Measurements from ENCODE around the gene LRRC15. TPM values are rescaled to one million over a fixed set of nuclear protein-coding genes. Genes with fewer than 3 reads are reported as not detected.

Gene LRRC15
- polyA plus RNA-seq, 6 donors from 2014 or later: not detected

- H3K4me3 Mint-ChIP-seq: no peak overlapping the region
- H3K4me1 Mint-ChIP-seq: peaks cover 4 to 7% (median 5%) of the 10 kb centered on the region in 3 donors
- H3K36me3 Mint-ChIP-seq: no peaks in the 10 kb centered on the region
- H3K27ac Mint-ChIP-seq: no peak overlapping the region
- no peak for ATAC-seq (ENCODE audit: low read depth in 2 of 2)
- no peak for DNase-seq
- H3K27me3 Mint-ChIP-seq: peaks cover 7 to 29% (median 23%) of the 10 kb centered on the region in 3 donors
- no peaks in the 10 kb centered on the region for H3K9me3 Mint-ChIP-seq
Observed at GRCh38 chr3:194348354-194348753, 21.2 kb downstream of the LRRC15 start.

GRCh38 chr3:194346621-194347020 is 22.9 kb downstream of the LRRC15 start:
- Mint-ChIP-seq H3K4me3 (no peak overlapping the region), H3K36me3 (no peaks in the 10 kb centered on the region), H3K27ac (peak overlapping the region in 1 of 6 donors; percentile 26), H3K9me3 (no peaks in the 10 kb centered on the region), H3K27me3 (peaks cover 13 to 43% (median 35%) of the 10 kb centered on the region in 3 donors), H3K4me1 (peaks cover 5 to 9% (median 7%) of the 10 kb centered on the region in 3 donors)
- no peak for DNase-seq
- no peak for ATAC-seq (ENCODE audit: low read depth in 2 of 2)

- DNase-seq (no peak), ATAC-seq (ENCODE audit: low read depth in 2 of 2) (no peak)
- Mint-ChIP-seq H3K9me3 (no peaks in the 10 kb centered on the region), H3K27ac (no peak overlapping the region), H3K4me1 (peaks cover 5 to 9% (median 7%) of the 10 kb centered on the region in 3 donors), H3K27me3 (peaks cover 13 to 48% (median 41%) of the 10 kb centered on the region in 3 donors), H3K36me3 (no peaks in the 10 kb centered on the region), H3K4me3 (no peak overlapping the region)
Observed at GRCh38 chr3:194346035-194346434, 23.5 kb downstream of the LRRC15 start.

- H3K9me3 Mint-ChIP-seq: no peaks in the 10 kb centered on the region
- DNase-seq (peak; percentile 58), ATAC-seq (ENCODE audit: low read depth in 2 of 2) (peak; percentile 43 to 66)
- peak overlapping the region in 1 of 6 donors; percentile 81 for H3K27ac Mint-ChIP-seq
- H3K27me3 Mint-ChIP-seq: peaks cover 13 to 48% (median 48%) of the 10 kb centered on the region in 3 donors
- H3K4me1 Mint-ChIP-seq: peaks cover 5 to 9% (median 7%) of the 10 kb centered on the region in 3 donors
- peak overlapping the region in 1 of 8 donors; percentile 29 for H3K4me3 Mint-ChIP-seq
- H3K36me3 Mint-ChIP-seq: no peaks in the 10 kb centered on the region
Observed at GRCh38 chr3:194344012-194344411, 25.5 kb downstream of the LRRC15 start.

- ATAC-seq (ENCODE audit: low read depth in 2 of 2) (no peak), DNase-seq (no peak)
- no peak overlapping the region for H3K27ac Mint-ChIP-seq
- no peaks in the 10 kb centered on the region for H3K9me3 Mint-ChIP-seq
- H3K4me1 Mint-ChIP-seq: peaks cover 5 to 9% (median 7%) of the 10 kb centered on the region in 3 donors
- no peak overlapping the region for H3K4me3 Mint-ChIP-seq
- no peaks in the 10 kb centered on the region for H3K36me3 Mint-ChIP-seq
- peaks cover 13 to 49% (median 47%) of the 10 kb centered on the region in 3 donors for H3K27me3 Mint-ChIP-seq
Observed at GRCh38 chr3:194343561-194343893, 26.0 kb downstream of the LRRC15 start.

GRCh38 chr3:194342861-194343560 is 26.5 kb downstream of the LRRC15 start:
- Mint-ChIP-seq H3K4me1 (peaks cover 5 to 7% (median 6%) of the 10 kb centered on the region in 3 donors), H3K9me3 (no peaks in the 10 kb centered on the region), H3K27me3 (peaks cover 13 to 49% (median 42%) of the 10 kb centered on the region in 3 donors), H3K4me3 (peak overlapping the region in 1 of 8 donors; percentile 49), H3K36me3 (no peaks in the 10 kb centered on the region), H3K27ac (peak overlapping the region in 1 of 6 donors; percentile 93)
- DNase-seq (no peak), ATAC-seq (ENCODE audit: low read depth in 2 of 2) (no peak)

- Mint-ChIP-seq H3K4me1 (peaks cover 5 to 7% (median 6%) of the 10 kb centered on the region in 3 donors), H3K36me3 (no peaks in the 10 kb centered on the region), H3K27me3 (peaks cover 17 to 57% (median 46%) of the 10 kb centered on the region in 3 donors), H3K4me3 (no peak overlapping the region), H3K9me3 (no peaks in the 10 kb centered on the region), H3K27ac (peak overlapping the region in 1 of 6 donors; percentile 75)
- DNase-seq (no peak), ATAC-seq (ENCODE audit: low read depth in 2 of 2) (no peak)
Observed at GRCh38 chr3:194340757-194341400, 28.7 kb downstream of the LRRC15 start.

GRCh38 chr3:194339840-194340239 is 29.7 kb downstream of the LRRC15 start:
- Mint-ChIP-seq H3K4me3 (peak overlapping the region in 1 of 8 donors; percentile 38), H3K27ac (no peak overlapping the region), H3K9me3 (no peaks in the 10 kb centered on the region), H3K27me3 (peaks cover 22 to 51% (median 39%) of the 10 kb centered on the region in 3 donors), H3K36me3 (no peaks in the 10 kb centered on the region), H3K4me1 (peaks cover 5 to 7% (median 6%) of the 10 kb centered on the region in 3 donors)
- DNase-seq (no peak), ATAC-seq (ENCODE audit: low read depth in 2 of 2) (no peak)

- DNase-seq (no peak), ATAC-seq (ENCODE audit: low read depth in 2 of 2) (no peak)
- Mint-ChIP-seq H3K27ac (no peak overlapping the region), H3K9me3 (no peaks in the 10 kb centered on the region), H3K36me3 (no peaks in the 10 kb centered on the region), H3K4me3 (no peak overlapping the region), H3K4me1 (peaks cover 5 to 7% (median 6%) of the 10 kb centered on the region in 3 donors), H3K27me3 (peaks cover 22 to 51% (median 39%) of the 10 kb centered on the region in 3 donors)
Observed at GRCh38 chr3:194339356-194339755, 30.2 kb downstream of the LRRC15 start.

- H3K9me3 Mint-ChIP-seq: no peaks in the 10 kb centered on the region
- H3K36me3 Mint-ChIP-seq: no peaks in the 10 kb centered on the region
- H3K4me1 Mint-ChIP-seq: peaks cover 5 to 11% (median 6%) of the 10 kb centered on the region in 3 donors
- peak overlapping the region in 1 of 6 donors; percentile 10 for H3K27ac Mint-ChIP-seq
- ATAC-seq (ENCODE audit: low read depth in 2 of 2): no peak
- H3K27me3 Mint-ChIP-seq: peaks cover 25 to 57% (median 43%) of the 10 kb centered on the region in 3 donors
- H3K4me3 Mint-ChIP-seq: no peak overlapping the region
- no peak for DNase-seq
Observed at GRCh38 chr3:194337965-194338753, 31.4 kb downstream of the LRRC15 start.

GRCh38 chr3:194336601-194337355 is 32.8 kb downstream of the LRRC15 start:
- Mint-ChIP-seq H3K27ac (peak overlapping the region in 1 of 6 donors; percentile 38), H3K9me3 (no peaks in the 10 kb centered on the region), H3K27me3 (peaks cover 31 to 60% (median 44%) of the 10 kb centered on the region in 3 donors), H3K4me3 (no peak overlapping the region), H3K4me1 (peaks cover 0 to 16% (median 8%) of the 10 kb centered on the region in 3 donors), H3K36me3 (no peaks in the 10 kb centered on the region)
- DNase-seq (no peak), ATAC-seq (ENCODE audit: low read depth in 2 of 2) (no peak)

GRCh38 chr3:194333981-194334320 is 35.6 kb downstream of the LRRC15 start:
- H3K9me3 Mint-ChIP-seq: no peaks in the 10 kb centered on the region
- no peaks in the 10 kb centered on the region for H3K36me3 Mint-ChIP-seq
- H3K4me1 Mint-ChIP-seq: peaks cover 0 to 16% (median 8%) of the 10 kb centered on the region in 3 donors
- ATAC-seq (ENCODE audit: low read depth in 2 of 2) (no peak), DNase-seq (no peak)
- peak overlapping the region in 4 of 8 donors; percentile 67 to 87 (median 76) for H3K4me3 Mint-ChIP-seq
- peaks cover 44 to 60% (median 50%) of the 10 kb centered on the region in 3 donors for H3K27me3 Mint-ChIP-seq
- H3K27ac Mint-ChIP-seq: no peak overlapping the region

All from naive B cell (primary cell).